Activated CD4-positive, alpha-beta T cell treated with anti-CD3 and anti-CD28 coated beads for 24 hours (primary cell): ENCODE data around the gene ANKRD10.
"Not testable (repeated sequence)": the region's sequence is repeated elsewhere in the genome, so short reads cannot be mapped to it uniquely, and the experiment has no call there.

Experiments
- DNase-seq, 2 donors: peaks; one replicate each; pipeline ENCODE4 v3.0.0-alpha.2; 2020; ENCODE audit warnings: low read depth in 2 of 2

The ANKRD10 gene

DNA sequence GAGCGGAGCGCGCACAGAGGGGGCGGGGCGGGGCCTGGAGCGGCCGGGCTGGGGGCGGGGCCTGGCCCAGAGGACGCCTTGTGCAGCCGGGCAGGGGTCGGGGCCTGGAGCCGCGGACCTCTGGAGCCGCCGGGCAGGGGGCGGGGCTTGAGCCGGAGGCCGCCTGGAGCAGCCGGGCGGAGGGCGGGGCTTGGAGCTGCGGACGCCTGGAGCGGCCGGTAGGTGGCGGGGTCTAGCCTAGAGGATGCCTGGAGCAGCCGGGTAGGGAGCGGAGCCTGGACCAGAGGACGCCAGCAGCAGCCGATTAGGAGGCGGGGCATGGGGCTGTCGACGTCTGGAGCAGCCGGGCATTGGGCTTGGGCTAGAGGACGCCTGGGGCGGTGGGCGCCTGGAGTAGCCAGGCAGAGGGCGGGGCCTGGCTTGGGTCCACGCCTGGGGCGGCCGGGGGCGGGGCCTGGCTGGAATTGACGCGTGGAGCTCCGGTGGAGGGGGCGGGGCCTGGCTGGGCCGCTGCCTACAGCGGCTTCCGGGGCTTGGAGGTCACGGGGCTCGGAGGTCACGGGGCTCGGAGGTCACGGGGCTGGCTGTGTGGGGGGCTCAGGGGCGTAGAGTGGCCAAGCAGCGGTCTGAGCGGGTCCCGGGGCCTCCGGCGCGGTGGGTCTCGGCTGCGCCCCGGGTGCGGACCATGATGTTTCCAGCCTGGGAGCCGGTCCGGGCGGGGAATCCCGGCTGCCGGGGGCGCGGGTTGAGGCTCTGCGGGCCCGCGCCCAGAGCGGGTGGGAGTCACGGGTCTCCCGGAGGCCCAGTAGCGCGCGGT lies at the start of gene ANKRD10:
Gene ANKRD10, minus strand, starts transcription at position 13 of the 817 bp plus-strand sequence. CDS start 135 bp downstream, outside the sequence.
- DNase-seq: peak; percentile 93 to 96

DNA sequence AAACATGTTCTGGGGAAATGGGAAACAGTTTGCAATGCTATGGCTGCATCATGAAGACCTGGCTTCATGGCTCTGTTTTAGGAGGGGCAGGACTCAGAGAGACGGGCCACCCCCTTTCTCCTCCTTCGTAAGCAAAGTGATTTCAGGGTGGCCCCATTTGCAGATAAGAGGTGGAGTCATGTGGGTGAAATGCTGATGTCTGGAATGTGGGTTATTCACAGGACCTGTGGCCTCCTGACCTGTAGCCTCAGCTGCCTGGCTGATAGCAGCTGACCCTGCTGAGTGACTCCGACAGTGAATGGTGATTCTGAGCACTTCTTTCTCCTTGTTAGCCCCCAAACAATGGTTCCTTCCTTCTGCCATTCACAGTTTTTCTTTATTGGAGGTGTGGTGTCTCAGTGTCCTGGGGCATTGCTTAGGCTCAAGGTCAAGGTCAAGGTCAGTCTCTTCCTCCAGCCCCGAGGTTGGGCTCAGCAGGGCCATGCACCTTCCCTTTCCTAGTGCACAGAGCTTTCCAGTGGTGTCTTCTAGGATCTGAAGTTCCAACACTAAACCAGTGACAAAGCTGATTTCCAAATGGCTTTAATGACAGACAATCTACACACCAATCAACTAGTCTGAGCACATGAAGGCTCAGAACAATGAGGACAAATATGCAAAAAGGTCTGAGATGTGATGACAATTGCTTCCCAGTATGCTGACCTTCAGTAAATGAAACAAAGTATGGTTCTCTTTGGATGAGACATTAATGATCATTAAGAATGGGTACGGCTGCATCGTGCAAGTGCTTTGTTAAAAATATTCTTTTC lies 49.6 kb upstream of the ANKRD10 start:
- no peak for DNase-seq

- DNase-seq: no peak
Measured at GRCh38 chr13:110963554-110963970, 48.7 kb upstream of the ANKRD10 start.

GRCh38 chr13:110961959-110962358 lies 47.1 kb upstream of the ANKRD10 start:
- DNase-seq: no peak

DNA sequence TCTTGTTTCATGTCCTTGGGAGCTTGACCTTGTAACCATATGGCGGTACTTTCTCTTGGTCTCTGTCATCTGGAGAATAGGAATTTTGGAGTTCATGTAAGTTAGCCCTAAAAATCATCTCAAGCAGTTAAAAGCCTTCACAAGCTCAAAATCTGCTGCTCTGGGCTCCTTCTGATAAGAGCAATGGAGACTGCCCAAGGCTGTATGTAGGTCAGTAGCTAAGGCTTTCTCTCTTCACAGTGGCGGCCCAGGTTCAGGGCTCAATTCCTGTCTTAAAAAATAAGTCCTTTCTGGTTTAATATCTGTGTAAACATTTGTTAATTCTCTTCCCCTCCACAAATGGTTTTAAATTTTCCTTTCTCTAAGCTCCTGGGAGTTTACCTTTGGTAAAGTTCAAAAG lies 45.3 kb upstream of the ANKRD10 start:
- DNase-seq: no peak

DNA sequence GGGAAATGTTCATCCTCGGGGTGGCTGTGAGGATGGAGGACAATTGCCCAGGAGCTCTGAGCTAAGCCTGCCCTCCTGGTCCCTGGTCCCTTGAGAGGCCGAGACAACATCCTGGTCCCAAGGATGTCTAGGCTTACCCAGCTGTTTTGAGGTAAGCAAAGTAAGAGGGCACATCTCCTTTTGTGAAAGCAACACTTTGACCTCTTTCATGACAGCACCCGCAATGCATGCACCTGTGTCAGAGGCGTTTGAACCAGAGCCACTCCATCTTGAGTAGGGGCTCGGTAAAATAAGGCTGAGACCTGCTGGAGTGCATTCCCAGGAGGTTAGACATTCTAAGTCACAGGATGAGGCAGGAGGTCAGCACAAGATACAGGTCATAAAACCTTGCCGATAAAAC lies 43.1 kb upstream of the ANKRD10 start:
- no peak for DNase-seq

- DNase-seq: no peak
Measured at GRCh38 chr13:110957181-110957884, 42.5 kb upstream of the ANKRD10 start.

DNA sequence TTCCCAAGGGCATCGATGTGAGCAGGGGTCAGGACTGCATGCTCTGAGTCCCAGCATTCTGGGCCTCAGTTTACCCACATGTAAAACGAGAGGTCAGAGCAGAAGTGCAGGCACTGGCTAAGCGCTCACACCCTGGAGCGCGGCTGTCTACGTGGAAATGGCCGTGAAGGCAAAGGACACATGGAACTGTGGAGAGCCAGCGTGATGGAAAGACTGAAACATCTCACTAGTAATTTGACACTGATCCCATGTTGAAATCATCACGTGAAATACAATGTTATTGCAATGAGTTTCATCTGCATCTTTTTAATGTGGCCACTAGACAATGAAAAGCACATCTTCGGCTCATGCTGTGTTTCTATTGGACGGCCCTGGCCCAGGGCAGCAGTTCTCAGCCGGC lies 41.3 kb upstream of the ANKRD10 start:
- not testable (repeated sequence) for DNase-seq

GRCh38 chr13:110955608-110956007 lies 40.7 kb upstream of the ANKRD10 start:
- not testable (repeated sequence) for DNase-seq

DNA sequence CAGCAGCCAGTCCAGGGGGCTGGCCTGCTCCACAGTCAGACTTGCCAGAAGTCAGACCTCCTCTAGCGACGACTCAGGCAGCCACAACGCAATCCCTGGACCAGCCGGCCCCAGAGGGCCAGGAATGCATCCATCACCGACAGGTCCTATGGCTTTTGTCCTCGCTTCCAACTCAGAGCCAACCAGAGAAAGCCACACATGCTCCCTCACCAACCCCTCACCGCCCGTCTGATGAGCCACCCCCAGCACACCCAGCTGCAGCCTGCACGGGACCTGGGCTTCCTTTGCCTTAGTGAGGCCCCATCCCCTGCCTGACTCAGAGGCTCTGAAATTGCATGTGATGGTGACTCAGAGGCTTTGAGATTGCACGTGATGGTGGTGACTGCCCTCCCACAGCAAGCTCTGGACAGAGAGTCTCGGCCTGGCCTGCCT lies 40.2 kb upstream of the ANKRD10 start:
- DNase-seq: peak in 1 of 2 donors; percentile 15

- not testable (repeated sequence) for DNase-seq
Measured at GRCh38 chr13:110954533-110954920, 39.7 kb upstream of the ANKRD10 start.

DNA sequence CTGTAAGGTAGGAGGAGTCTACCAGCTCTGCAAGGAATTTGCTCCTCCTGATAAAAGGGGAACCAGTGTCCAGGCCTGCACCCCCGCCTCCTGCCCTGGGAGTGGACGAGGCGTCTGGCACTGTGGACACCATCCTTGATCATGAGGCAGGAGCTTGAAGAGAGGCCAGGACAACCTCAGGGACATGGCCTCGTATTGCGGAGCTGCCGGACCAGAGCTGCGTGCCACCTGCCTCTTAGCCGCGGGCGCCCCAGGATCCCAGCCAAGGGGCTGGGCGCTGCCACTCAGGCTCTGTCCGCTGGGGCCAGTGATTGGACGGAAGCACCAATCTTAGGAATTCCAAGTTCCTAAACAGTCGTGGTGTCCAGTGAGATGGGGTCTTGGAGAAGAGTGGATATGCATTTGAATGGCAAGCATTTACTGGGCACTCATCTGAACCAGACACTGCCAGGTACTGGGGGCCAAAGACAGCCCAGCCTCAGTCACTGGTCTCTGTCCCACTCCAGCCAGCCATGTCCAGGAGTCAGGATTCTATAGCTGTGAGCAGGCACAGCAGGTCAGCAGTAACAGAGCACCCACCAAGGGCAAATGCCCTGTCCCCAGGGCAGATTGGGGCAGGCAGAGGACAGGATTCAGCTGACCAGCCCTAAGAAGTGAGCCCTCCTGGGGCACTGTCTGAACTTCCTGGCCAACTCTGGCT lies 39.1 kb upstream of the ANKRD10 start:
- no peak for DNase-seq

GRCh38 chr13:110953416-110953815 lies 38.5 kb upstream of the ANKRD10 start:
- DNase-seq: no peak

- not testable (repeated sequence) for DNase-seq
Measured at GRCh38 chr13:110952135-110952534, 37.3 kb upstream of the ANKRD10 start.

DNA sequence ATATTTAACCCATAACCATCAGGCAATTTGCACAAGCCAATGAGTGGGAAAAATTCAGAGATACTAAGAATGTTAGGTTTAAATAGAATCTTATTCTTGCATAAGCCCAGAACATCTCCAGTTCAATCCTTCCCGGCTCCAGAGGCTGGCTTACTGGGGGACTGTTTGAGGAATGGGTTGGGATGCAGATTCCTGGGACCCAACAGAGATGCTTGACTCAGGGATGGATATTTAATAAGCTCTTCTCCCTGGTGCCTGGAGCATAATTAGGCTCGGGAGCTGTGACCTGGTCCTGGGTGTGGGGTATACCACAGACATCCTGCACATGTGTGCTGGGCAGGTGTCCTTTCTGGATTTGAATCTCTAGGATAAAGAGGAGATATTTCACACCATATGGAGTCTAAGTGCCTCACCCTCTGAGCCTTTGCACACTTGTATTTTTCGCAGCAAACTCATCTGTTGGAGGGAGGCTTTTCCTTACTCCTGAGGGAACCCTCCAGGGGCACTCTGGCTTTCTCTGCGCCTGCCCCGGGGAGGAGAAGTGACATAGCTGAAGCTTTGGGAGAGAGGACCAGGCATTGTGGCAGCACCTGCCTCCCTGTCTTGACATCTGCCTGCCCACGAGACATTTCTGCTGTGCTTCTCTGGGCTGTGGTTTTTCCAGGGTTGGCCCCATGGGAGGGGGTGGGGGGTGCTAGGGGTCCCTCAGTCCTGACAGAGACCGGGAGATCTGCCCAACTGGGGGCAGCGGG lies 36.1 kb upstream of the ANKRD10 start:
- no peak for DNase-seq

DNA sequence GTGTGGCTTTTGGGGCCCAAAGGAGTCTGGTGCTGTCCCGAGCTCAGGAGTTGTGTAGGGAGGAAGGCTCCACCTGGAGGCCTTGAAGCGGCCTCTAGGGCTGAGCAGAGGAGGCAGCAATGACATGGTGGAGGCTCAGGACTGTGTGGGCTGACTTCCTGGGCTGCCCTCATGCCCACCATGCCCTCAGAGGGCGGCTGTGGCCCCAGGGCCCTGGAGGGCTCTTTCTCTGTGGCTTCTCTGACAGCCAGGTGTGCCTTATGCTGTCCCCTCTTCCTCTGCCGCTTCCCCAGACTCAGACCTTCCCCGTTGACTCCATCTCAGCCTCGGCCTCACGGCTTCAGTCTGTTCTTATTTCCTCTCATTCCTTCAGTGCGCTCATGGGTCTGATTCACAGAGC lies 35.5 kb upstream of the ANKRD10 start:
- no peak for DNase-seq

DNA sequence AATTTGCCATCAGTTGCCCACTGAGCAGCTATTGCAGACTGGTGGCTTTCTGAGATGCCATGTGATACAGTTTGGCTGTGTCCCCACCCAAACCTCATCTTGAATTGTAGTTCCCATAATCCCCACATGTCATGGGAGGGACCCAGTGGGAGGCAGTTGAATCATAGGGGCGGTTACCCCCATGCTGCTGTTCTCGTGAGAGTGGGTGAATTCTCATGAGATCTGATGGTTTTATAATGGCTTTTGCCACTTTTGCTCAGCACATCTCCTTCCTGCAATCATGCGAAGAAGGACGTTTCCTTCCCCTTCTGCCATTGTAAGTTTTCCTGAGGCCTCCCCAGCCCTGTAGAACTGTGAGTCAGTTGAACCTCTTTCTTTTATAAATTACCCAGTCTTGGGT lies 34.8 kb upstream of the ANKRD10 start:
- no peak for DNase-seq

GRCh38 chr13:110949116-110949515 lies 34.2 kb upstream of the ANKRD10 start:
- DNase-seq: no peak

DNA sequence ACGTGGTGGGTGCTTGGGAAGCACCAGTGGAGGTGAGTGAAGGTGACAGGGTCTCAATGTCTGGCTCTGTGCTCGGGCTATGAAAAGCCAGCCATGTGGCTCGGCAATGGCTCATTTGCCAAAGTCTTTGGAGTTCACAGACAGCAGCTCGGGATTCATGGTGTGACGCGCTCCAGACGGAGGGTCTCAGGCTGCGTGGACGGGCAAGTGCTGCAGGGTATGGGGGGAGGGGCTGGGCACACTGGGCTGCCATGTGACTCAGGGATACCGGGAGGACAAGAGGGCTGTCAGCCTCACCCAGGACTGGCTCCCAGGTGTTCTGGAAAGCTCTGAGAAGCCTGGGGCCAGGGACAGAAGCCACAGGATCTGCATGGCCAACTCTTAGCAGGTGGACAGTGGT lies 32.5 kb upstream of the ANKRD10 start:
- DNase-seq: not testable (repeated sequence)

DNA sequence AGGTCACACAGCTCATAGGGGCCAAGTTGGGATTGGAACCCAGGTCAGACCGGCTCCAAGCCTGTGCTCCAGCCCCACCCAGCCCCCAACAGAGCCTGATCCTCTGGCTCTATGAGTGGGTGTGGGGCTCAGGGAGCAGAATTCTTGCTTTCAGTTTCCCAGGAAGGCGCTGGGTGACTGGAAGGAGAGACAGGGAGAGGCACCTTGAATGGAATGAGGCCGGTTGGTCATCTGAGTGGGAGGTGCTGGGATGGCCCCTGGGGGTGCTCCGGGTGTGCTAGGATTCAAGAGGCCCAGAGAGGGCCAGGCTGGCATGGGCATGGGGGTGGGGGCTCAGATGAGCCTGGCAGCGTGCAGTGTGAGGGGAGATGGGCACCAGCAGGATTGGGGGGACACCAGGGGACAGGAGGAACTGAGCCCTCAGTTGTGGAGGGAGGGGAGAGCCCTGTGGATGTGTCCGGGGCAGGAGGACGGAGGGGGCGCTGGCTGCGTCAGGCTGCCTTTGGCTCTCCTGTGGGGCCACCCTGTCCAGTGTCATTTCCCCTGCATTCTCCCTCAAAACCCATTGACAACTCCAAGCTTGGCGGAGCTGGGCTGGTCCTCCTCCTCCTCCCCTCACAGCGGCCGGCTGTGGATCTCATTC lies 31.2 kb upstream of the ANKRD10 start:
- DNase-seq: no peak
